NB4 (cell line): ENCODE results near the gene HMGN4.

Source experiments
- MAX ChIP-seq: IDR thresholded peaks from 2 replicates; pipeline ENCODE4 v1.6.1; 2011; ENCODE audit warnings: low read depth, low read length
- TF ChIP-seq, protein P1 (sequence below): IDR thresholded peaks from one replicate; pipeline ENCODE4 v1.5.1; 2012; ENCODE audit warnings: low read depth, low read length

GRCh38 chr6:26524722-26525370, 13.3 kb upstream of the HMGN4 start:
- TF ChIP-seq, protein P1, sequence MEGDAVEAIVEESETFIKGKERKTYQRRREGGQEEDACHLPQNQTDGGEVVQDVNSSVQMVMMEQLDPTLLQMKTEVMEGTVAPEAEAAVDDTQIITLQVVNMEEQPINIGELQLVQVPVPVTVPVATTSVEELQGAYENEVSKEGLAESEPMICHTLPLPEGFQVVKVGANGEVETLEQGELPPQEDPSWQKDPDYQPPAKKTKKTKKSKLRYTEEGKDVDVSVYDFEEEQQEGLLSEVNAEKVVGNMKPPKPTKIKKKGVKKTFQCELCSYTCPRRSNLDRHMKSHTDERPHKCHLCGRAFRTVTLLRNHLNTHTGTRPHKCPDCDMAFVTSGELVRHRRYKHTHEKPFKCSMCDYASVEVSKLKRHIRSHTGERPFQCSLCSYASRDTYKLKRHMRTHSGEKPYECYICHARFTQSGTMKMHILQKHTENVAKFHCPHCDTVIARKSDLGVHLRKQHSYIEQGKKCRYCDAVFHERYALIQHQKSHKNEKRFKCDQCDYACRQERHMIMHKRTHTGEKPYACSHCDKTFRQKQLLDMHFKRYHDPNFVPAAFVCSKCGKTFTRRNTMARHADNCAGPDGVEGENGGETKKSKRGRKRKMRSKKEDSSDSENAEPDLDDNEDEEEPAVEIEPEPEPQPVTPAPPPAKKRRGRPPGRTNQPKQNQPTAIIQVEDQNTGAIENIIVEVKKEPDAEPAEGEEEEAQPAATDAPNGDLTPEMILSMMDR, result no peak
- TF ChIP-seq MAX, result no peak
